Hypothalamus (tissue), 51 donors: ENCODE measurements around the gene LRRC34.

Experiments used
- DNase-seq, 51 donors: peaks; one replicate each; lab custom pipeline; 2025; lab: John Stamatoyannopoulos, UW

Gene LRRC34

GRCh38 chr3:169769287-169770181 lies 43.2 kb downstream of the LRRC34 start, which contains the start of gene ACTRT3:
Gene ACTRT3 (minus strand): TSS chr3:169769561. CDS start chr3:169769520, 41 bp downstream.
- DNase-seq, result peak in 39 of 51 donors; percentile 9 to 86 (median 38)

GRCh38 chr3:169764882-169765612 lies 47.7 kb downstream of the LRRC34 start, which contains the start of gene TERC:
Gene TERC (minus strand): TSS chr3:169765060.
- peak; percentile 40 to 94 (median 83) for DNase-seq

- DNase-seq, result peak in 45 of 51 donors; percentile 16 to 88 (median 59)
Measured at GRCh38 chr3:169764312-169764881, 48.3 kb downstream of the LRRC34 start.

- no peak for DNase-seq
Measured at GRCh38 chr3:169760479-169760878, 52.2 kb downstream of the LRRC34 start.

GRCh38 chr3:169759256-169759655 lies 53.4 kb downstream of the LRRC34 start:
- no peak for DNase-seq

GRCh38 chr3:169758359-169758994 lies 54.2 kb downstream of the LRRC34 start:
- DNase-seq, result no peak

- DNase-seq, result no peak
Measured at GRCh38 chr3:169755488-169755887, 57.2 kb downstream of the LRRC34 start.

GRCh38 chr3:169754711-169755110 lies 58.0 kb downstream of the LRRC34 start:
- DNase-seq, result no peak

GRCh38 chr3:169751875-169752274 lies 60.8 kb downstream of the LRRC34 start:
- DNase-seq, result no peak

GRCh38 chr3:169750665-169751064 lies 62.0 kb downstream of the LRRC34 start:
- no peak for DNase-seq

- DNase-seq, result no peak
Measured at GRCh38 chr3:169748670-169749069, 64.0 kb downstream of the LRRC34 start.

- DNase-seq, result no peak
Measured at GRCh38 chr3:169746924-169747323, 65.8 kb downstream of the LRRC34 start.

- no peak for DNase-seq
Measured at GRCh38 chr3:169744366-169745054, 68.2 kb downstream of the LRRC34 start.
